ENCODE results near the gene ARNT2.

GRCh38 chr15:80572337-80572736 lies 168.2 kb downstream of the ARNT2 start:
- TF ChIP-seq POLR2A (IDR thresholded peaks at IDR 0.05; ENCODE audit: low read length) (no peak), GATA1 (IDR thresholded peaks at IDR 0.05; ENCODE audit: low read depth, low read length) (no peak)
